Trophoblast cell (in vitro differentiated cells and primary cell): ENCODE measurements around the gene PTPRT.

Source experiments
- DNase-seq, 2 donors: peaks; one replicate each; pipeline ENCODE4 v3.0.0-alpha.2; 2016
- H2AFZ ChIP-seq: 2 replicates; pipeline ENCODE4 v1.6.1; 2013; ENCODE audit warnings: low read length, moderate library complexity, mild to moderate bottlenecking; ENCODE audit not compliant: insufficient read depth, poor library complexity
- H2AK5ac ChIP-seq: 2 replicates; pipeline ENCODE4 v1.6.1; 2013; ENCODE audit warnings: mild to moderate bottlenecking, low read length
- H2BK120ac ChIP-seq: 2 replicates; pipeline ENCODE4 v1.6.1; 2013; ENCODE audit warnings: low read length, mild to moderate bottlenecking, moderate library complexity; ENCODE audit not compliant: insufficient read depth, poor library complexity
- H2BK12ac ChIP-seq: 2 replicates; pipeline ENCODE4 v1.6.1; 2013; ENCODE audit warnings: mild to moderate bottlenecking, low read length, moderate library complexity
- H2BK5ac ChIP-seq: 2 replicates; pipeline ENCODE4 v1.6.1; 2013; ENCODE audit warnings: low read length, low read depth, moderate library complexity, mild to moderate bottlenecking; ENCODE audit not compliant: poor library complexity
- H3K14ac ChIP-seq: 2 replicates; pipeline ENCODE4 v1.6.1; 2013; ENCODE audit warnings: mild to moderate bottlenecking, low read length
- H3K18ac ChIP-seq: 2 replicates; pipeline ENCODE4 v1.6.1; 2013; ENCODE audit warnings: mild to moderate bottlenecking, low read length
- H3K23ac ChIP-seq: 2 replicates; pipeline ENCODE4 v1.6.1; 2013; ENCODE audit warnings: low read length
- H3K27ac ChIP-seq: 2 replicates; pipeline ENCODE4 v1.5.1; 2013; ENCODE audit warnings: low read depth, mild to moderate bottlenecking, inconsistent platforms, low read length, moderate library complexity
- H3K27me3 ChIP-seq: 2 replicates; pipeline ENCODE4 v1.6.1; 2013; ENCODE audit warnings: inconsistent platforms, mild to moderate bottlenecking, low read length, moderate library complexity; ENCODE audit not compliant: insufficient read depth
- H3K36me3 ChIP-seq, 2 experiments: 1 replicate in 1 of 2; 2 replicates in 1 of 2; pipeline ENCODE4 v1.6.1; 2013; ENCODE audit warnings: low read length in 2 of 2, mild to moderate bottlenecking in 2 of 2, moderate library complexity in 1 of 2; ENCODE audit not compliant: insufficient read depth in 2 of 2, control insufficient read depth in 1 of 2
- H3K4ac ChIP-seq: 2 replicates; pipeline ENCODE4 v1.6.1; 2013; ENCODE audit warnings: low read depth, mild to moderate bottlenecking, low read length, moderate library complexity
- H3K4me1 ChIP-seq, 2 experiments: 1 replicate in 1 of 2; 2 replicates in 1 of 2; pipeline ENCODE4 v1.6.1; 2013; ENCODE audit warnings: low read length in 2 of 2, mild to moderate bottlenecking in 2 of 2, moderate library complexity in 1 of 2; ENCODE audit not compliant: insufficient read depth in 2 of 2, control insufficient read depth in 1 of 2
- H3K4me2 ChIP-seq: 2 replicates; pipeline ENCODE4 v1.6.1; 2013; ENCODE audit warnings: inconsistent platforms, mild to moderate bottlenecking, low read length, moderate library complexity
- H3K4me3 ChIP-seq: 2 replicates; pipeline ENCODE4 v1.5.1; 2013; ENCODE audit warnings: mild to moderate bottlenecking, low read depth, low read length, inconsistent platforms
- H3K79me1 ChIP-seq: one replicate; pipeline ENCODE4 v1.6.1; 2013; ENCODE audit warnings: low read length
- H3K79me2 ChIP-seq: 2 replicates; pipeline ENCODE4 v1.6.1; 2013; ENCODE audit warnings: low read length, mild to moderate bottlenecking; ENCODE audit not compliant: control insufficient read depth, insufficient read depth, poor library complexity
- H3K9ac ChIP-seq: 2 replicates; pipeline ENCODE4 v1.6.1; 2013; ENCODE audit warnings: mild to moderate bottlenecking, low read length
- H3K9me3 ChIP-seq: 2 replicates; pipeline ENCODE4 v1.6.1; 2013; ENCODE audit warnings: low read depth, mild to moderate bottlenecking, control low read depth, inconsistent platforms, low read length; ENCODE audit not compliant: insufficient read depth
- H4K12ac ChIP-seq: 2 replicates; pipeline ENCODE4 v1.6.1; 2013; ENCODE audit warnings: low read depth, mild to moderate bottlenecking, low read length, moderate library complexity
- H4K8ac ChIP-seq: 2 replicates; pipeline ENCODE4 v1.6.1; 2013; ENCODE audit warnings: low read depth, mild to moderate bottlenecking, low read length, moderate library complexity
- H4K91ac ChIP-seq: one replicate; pipeline ENCODE4 v1.6.1; 2013; ENCODE audit warnings: low read depth, mild to moderate bottlenecking, low read length, moderate library complexity
- WGBS: extraction: QIAGEN DNeasy Blood & Tissue Kit; methylation state at CpG from one replicate; pipeline ENCODE4 v1.1.7; 2013; ENCODE audit warnings: missing lambda C conversion rate; ENCODE audit not compliant: insufficient read length, insufficient coverage; ENCODE audit errors: extremely low coverage; 5-methylcytosine and 5-hydroxymethylcytosine counted together

Gene PTPRT

DNA sequence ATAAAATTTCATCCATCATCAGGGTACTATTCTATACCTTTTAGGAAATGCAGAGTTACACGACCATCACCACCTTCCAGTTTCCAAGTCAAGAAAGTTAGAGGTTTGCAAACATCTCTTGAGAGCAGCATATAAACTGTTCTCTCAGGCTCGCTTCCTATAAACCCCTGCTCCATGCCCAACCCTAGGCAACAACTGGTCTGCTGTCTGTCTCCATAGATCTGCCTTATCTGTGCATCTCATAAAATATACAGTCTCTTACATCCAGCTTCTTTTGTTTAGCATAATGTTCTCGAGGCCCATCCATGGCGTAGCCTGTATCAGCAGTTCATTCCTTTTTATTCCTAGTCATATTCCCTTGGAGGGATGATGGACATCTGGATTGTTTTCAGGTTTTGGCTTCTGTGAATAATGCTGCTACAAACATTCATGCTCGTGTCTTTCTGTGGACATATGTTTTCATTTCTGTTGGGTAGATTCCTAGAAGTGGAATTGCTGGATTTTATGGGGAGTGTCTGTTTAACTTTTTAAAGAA lies 6.1 kb downstream of the PTPRT start:
- Histone ChIP-seq H3K18ac (no peak overlapping the region), H4K91ac (no peak overlapping the region), H3K9ac (no peak overlapping the region), H3K4me1 (no peaks in the 10 kb centered on the region), H2BK5ac (no peak overlapping the region), H3K4me3 (no peak overlapping the region), H3K4ac (no peak overlapping the region), H3K14ac (no peak overlapping the region), H3K27ac (no peak overlapping the region), H2AK5ac (no peak overlapping the region), H3K4me2 (no peak overlapping the region), H4K8ac (no peak overlapping the region), H3K79me2 (no peaks in the 10 kb centered on the region), H2BK120ac (no peak overlapping the region), H4K12ac (no peak overlapping the region), H3K79me1 (no peaks in the 10 kb centered on the region), H3K23ac (no peak overlapping the region), H3K27me3 (peaks cover 5% of the 10 kb centered on the region), H2AFZ (no peak overlapping the region), H2BK12ac (no peak overlapping the region), H3K9me3 (no peaks in the 10 kb centered on the region), H3K36me3 (no peaks in the 10 kb centered on the region)
- no CpG with 5 or more reads among the region's 5 CpGs for WGBS
- no peak for DNase-seq

DNA sequence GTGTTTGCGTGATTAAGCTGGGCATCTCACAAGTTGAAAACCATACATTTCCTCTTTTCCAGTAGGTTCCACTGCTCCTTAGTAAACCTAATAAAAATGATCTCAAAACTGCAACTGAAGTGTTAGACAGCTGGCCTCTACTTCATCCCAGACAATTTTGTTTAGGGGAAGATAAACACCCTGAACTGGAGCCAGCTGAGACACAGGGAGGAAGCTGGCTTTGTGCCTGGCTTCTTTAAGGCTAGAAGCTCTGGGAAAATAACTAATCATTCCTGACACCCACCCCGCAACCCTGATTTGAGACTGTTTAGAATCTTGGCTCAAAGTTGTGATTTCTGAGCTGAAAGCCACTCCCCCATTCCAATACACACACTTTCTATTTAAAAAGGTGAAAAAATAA lies 11.6 kb downstream of the PTPRT start:
- no peak overlapping the region for H2BK5ac ChIP-seq
- H3K4me2 ChIP-seq: no peak overlapping the region
- no peak overlapping the region for H3K23ac ChIP-seq
- no peak overlapping the region for H4K8ac ChIP-seq
- no peak overlapping the region for H3K9ac ChIP-seq
- H2AK5ac ChIP-seq: no peak overlapping the region
- no peaks in the 10 kb centered on the region for H3K36me3 ChIP-seq
- H3K4me1 ChIP-seq: no peaks in the 10 kb centered on the region
- no peaks in the 10 kb centered on the region for H3K9me3 ChIP-seq
- no peak overlapping the region for H2BK12ac ChIP-seq
- H3K4me3 ChIP-seq: no peak overlapping the region
- no peak overlapping the region for H4K12ac ChIP-seq
- H3K79me2 ChIP-seq: no peaks in the 10 kb centered on the region
- no peak overlapping the region for H2BK120ac ChIP-seq
- WGBS: no CpG with 5 or more reads among the region's 2 CpGs
- no peak overlapping the region for H3K18ac ChIP-seq
- no peak overlapping the region for H2AFZ ChIP-seq
- no peak overlapping the region for H3K4ac ChIP-seq
- no peak overlapping the region for H3K27ac ChIP-seq
- no peaks in the 10 kb centered on the region for H3K27me3 ChIP-seq
- H3K79me1 ChIP-seq: no peaks in the 10 kb centered on the region
- no peak overlapping the region for H3K14ac ChIP-seq
- DNase-seq: no peak
- H4K91ac ChIP-seq: no peak overlapping the region

DNA sequence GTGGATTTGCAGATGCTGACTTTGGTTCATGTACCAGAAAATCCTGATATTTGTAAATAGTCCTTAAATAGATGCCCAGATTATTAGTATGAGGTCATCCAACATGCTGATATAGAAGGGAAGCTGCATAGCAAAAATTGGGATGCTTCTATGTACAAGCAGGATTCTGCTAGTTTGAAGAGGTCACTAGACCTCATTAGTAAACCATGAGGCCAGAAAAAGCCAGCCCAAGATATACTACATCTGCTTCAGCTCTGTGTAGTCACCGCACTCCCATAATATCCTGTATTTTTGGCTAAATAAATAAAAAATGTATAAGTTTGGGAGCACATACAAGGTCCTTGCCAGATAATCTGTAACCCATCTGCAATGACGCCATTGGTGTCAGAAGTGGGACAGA lies 13.0 kb downstream of the PTPRT start:
- no peak overlapping the region for H4K8ac ChIP-seq
- no peak overlapping the region for H3K18ac ChIP-seq
- H2AK5ac ChIP-seq: no peak overlapping the region
- WGBS: no CpG with 5 or more reads among the region's 2 CpGs
- H2BK5ac ChIP-seq: no peak overlapping the region
- H3K9ac ChIP-seq: no peak overlapping the region
- H2AFZ ChIP-seq: no peak overlapping the region
- no peak overlapping the region for H3K4me2 ChIP-seq
- H4K91ac ChIP-seq: no peak overlapping the region
- no peak overlapping the region for H3K4me3 ChIP-seq
- no peaks in the 10 kb centered on the region for H3K79me1 ChIP-seq
- H3K36me3 ChIP-seq: no peaks in the 10 kb centered on the region
- H4K12ac ChIP-seq: no peak overlapping the region
- no peak overlapping the region for H3K23ac ChIP-seq
- no peaks in the 10 kb centered on the region for H3K4me1 ChIP-seq
- DNase-seq: no peak
- no peak overlapping the region for H2BK120ac ChIP-seq
- no peak overlapping the region for H3K27ac ChIP-seq
- H3K14ac ChIP-seq: no peak overlapping the region
- H3K9me3 ChIP-seq: no peaks in the 10 kb centered on the region
- no peak overlapping the region for H2BK12ac ChIP-seq
- H3K79me2 ChIP-seq: no peaks in the 10 kb centered on the region
- no peak overlapping the region for H3K4ac ChIP-seq
- no peaks in the 10 kb centered on the region for H3K27me3 ChIP-seq

DNA sequence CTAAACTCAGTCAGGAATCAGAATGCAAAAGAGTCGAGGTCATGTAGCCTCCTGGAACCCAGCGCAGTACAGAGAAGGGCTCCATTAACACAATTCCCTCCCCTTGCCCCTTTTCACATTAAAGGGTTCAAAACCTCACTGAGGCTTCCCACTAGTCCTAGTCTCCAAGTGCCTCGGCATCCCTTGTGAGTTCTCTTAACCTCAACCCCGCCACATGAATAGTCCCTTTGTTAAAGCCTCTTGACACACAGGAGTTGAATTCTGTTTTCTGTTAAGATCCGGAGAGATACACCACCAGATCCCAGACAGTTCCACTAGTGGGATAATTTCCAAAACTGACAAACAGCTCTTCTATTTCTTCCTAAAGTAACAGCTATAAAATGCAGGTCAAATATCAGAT lies 17.8 kb downstream of the PTPRT start:
- no peak overlapping the region for H2BK120ac ChIP-seq
- H3K9ac ChIP-seq: no peak overlapping the region
- H4K8ac ChIP-seq: no peak overlapping the region
- H3K4me1 ChIP-seq: no peaks in the 10 kb centered on the region
- no CpG with 5 or more reads among the region's 5 CpGs for WGBS
- H3K27me3 ChIP-seq: no peaks in the 10 kb centered on the region
- H3K79me1 ChIP-seq: no peaks in the 10 kb centered on the region
- H3K79me2 ChIP-seq: no peaks in the 10 kb centered on the region
- DNase-seq: no peak
- no peaks in the 10 kb centered on the region for H3K36me3 ChIP-seq
- no peaks in the 10 kb centered on the region for H3K9me3 ChIP-seq
- no peak overlapping the region for H3K4ac ChIP-seq
- no peak overlapping the region for H2BK12ac ChIP-seq
- H3K4me3 ChIP-seq: no peak overlapping the region
- no peak overlapping the region for H4K12ac ChIP-seq
- H3K18ac ChIP-seq: no peak overlapping the region
- H3K14ac ChIP-seq: no peak overlapping the region
- no peak overlapping the region for H4K91ac ChIP-seq
- H2BK5ac ChIP-seq: no peak overlapping the region
- H3K27ac ChIP-seq: no peak overlapping the region
- no peak overlapping the region for H3K4me2 ChIP-seq
- H3K23ac ChIP-seq: no peak overlapping the region
- H2AK5ac ChIP-seq: no peak overlapping the region
- no peak overlapping the region for H2AFZ ChIP-seq
